ENCODE data around the gene LRRFIP1.
"Not testable (repeated sequence)": the region's sequence is repeated elsewhere in the genome, so short reads cannot be mapped to it uniquely, and the experiment has no call there.

Gene LRRFIP1

GRCh38 chr2:237663517-237664110 lies 36.2 kb downstream of the LRRFIP1 start:
- no peak for DNase-seq (ENCODE audit: low read depth, low spot score)

GRCh38 chr2:237664151-237664550 lies 36.8 kb downstream of the LRRFIP1 start:
- no peak for DNase-seq (ENCODE audit: low read depth, low spot score)

GRCh38 chr2:237665713-237666143 lies 38.3 kb downstream of the LRRFIP1 start:
- DNase-seq (ENCODE audit: low read depth, low spot score) = peak; percentile 58

- no peak for DNase-seq (ENCODE audit: low read depth, low spot score)
Measured at GRCh38 chr2:237666606-237667005, 39.2 kb downstream of the LRRFIP1 start.

DNA sequence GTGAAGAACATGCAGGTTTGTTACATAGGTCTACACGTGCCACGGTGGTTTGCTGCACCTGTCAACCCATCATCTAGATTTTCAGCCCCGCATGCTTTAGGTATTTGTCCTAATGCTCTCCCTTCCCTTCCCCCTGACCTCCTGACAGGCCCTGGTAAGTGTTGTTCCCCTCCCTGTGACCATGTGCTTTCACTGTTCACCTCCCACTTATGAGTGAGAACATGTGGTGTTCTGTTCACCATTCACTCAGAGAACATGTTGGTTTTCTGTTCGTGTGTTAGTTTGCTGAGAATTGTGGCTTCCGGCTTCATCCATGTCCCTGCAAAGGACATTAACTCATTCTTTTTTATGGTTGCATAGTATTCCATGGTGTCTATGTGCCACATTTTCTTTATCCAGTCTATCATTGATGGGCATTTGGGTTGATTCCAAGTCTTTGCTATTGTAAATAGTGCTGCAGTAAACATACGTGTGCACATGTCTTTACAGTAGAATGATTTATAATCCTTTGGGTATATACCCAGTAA lies 39.7 kb downstream of the LRRFIP1 start:
- DNase-seq (ENCODE audit: low read depth, low spot score) = not testable (repeated sequence)

DNA sequence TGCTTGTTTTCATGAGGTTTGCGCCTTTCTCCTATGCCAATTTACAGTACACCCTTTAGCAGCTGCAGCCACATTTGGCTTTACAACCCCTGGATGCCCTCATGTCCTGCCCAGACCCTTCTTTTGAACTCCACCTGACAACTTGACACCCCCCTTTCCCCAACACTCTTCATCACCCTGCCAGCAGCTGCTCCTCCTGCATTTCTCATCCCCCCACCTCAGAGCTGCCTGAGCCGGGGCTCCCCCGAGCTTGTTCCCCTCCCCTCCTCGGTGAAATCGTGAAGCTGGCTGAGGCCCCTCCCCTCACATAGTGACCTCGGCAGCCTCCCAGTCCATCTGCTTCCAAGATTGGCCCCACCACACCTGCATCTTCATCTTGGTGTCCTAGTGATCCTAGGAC lies 40.5 kb downstream of the LRRFIP1 start:
- no peak for DNase-seq (ENCODE audit: low read depth, low spot score)

- no peak for DNase-seq (ENCODE audit: low read depth, low spot score)
Measured at GRCh38 chr2:237668440-237668839, 41.1 kb downstream of the LRRFIP1 start.

- no peak for DNase-seq (ENCODE audit: low read depth, low spot score)
Measured at GRCh38 chr2:237669283-237669627, 41.9 kb downstream of the LRRFIP1 start.

DNA sequence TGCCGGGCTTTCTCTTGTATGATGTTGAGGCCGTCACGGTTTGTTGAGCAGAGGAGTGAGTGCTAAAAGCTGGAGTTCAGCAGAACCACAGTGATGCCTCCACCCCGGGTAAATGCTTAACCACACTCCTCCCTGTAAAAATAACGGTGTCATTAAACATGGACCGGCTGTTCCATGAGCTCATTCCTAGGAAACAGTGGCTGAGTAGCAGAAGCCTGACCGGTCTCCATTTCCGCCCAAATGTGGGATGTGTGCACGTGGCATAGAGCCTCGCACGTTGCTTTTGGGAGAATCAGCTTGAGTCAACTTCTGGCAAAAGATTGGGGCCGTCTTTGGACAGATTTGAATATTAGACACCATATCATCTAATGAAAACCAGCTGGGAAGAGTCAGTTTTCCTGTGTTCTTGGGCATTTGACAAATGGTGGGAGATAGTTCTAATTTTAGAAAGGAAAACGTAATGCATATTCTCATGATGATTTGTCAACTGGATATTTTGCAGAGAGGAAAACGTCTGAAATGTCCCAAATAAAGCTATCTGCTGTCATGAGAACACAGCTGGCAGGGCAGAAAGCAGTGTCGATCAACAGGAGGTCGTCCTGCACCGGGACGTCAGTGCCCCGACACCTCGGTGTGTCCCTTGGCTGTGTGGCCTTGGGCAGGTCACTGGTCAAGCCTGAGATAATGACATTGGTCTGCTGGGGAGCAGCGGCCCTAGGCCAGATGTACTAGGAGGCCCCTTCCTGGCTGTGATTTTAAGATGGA lies 42.4 kb downstream of the LRRFIP1 start:
- DNase-seq (ENCODE audit: low read depth, low spot score) = no peak

GRCh38 chr2:237670641-237671040 lies 43.3 kb downstream of the LRRFIP1 start:
- no peak for DNase-seq (ENCODE audit: low read depth, low spot score)

DNA sequence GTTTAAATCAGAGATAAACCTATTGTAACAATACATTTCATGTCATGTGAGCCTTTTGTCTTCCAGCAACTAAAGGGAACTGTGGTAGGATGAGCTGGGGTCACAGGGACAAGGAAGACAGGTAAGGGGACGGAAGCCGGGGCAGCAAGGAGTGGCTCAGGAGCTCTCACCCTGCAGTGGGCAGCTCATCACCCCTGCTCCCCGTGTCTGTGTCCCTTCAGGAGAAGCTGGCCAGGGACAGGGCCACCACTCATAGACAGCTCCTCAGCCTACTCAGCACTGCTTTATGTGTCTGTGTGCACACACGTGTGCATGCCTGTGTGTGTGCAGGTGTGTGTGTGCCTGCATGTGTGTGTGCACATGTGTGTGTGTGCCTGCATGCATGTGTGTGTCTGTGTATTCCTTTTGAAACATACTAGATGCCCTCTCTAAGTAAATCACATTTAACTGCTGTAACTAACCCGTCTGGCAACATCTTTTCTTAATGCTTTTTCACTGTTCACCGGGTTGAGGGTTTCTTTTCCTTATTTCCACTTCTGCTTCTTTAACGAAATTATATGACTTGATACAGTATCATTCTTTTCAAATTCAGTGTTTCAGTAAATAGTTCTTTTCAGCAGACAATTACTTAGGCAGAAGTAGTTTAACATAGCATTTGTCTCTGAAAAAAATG lies 44.2 kb downstream of the LRRFIP1 start:
- DNase-seq (ENCODE audit: low read depth, low spot score) = no peak

DNA sequence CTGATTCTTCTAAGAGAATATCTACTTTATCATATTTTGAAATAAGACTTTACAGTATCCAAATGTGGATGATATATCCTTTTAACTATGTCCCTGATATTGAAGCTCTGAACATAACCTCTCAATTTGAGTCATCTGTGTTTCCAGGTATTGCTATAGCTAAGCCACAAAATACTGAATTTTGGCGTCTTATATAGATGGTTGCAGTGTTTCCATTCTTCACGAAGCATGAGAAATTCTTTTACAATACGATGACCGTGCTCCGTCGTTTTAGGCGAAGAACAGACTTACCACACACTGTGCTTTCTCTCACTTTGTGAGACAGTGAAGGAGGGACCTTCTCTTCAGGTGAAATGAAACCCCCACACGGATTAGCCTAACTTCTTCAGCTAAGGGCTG lies 45.3 kb downstream of the LRRFIP1 start:
- DNase-seq (ENCODE audit: low read depth, low spot score) = no peak

DNA sequence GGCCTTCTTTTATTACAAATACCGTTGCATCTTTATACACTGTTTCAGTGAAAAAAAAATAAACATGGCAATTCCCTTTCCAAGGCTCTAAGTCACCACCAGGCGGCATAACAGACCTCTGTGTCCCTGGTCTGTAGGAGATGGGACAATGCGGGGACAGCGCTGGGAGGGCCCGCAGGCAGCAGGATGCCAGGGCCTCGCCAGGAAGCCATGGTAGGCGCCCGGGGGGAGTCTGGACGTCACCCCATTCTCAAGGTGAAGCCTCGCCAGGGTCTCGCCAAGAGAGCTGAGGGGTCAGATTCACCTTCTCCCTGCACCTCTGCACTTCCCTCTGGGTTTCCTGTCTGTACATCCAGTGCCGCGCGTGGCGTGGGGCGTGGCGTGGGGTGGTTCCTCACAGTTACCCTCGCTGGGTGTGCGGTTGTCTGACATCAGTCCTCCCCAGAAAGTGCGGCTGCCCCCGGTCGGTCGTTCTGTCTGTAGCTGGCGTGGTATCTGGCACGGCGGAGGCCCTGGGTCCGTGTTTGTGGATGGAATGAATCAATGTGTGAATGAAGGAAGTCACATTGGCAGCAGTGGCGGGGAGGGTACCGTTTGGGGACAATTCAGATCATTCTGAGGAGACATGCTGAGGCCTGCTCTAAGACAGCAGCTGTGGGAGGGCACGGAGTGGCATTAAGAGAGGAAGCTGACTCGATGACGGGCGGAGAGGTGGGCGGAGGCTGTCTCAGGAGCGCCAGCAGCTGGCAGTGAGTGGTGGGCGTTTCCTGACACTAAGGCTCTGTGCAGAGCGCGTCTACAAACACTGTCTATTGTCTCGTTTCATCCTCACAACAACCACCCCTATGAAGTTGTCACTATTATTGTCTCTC lies 46.0 kb downstream of the LRRFIP1 start:
- peak; percentile 75 for DNase-seq (ENCODE audit: low read depth, low spot score)

- DNase-seq (ENCODE audit: low read depth, low spot score) = peak; percentile 73
Measured at GRCh38 chr2:237674731-237675276, 47.4 kb downstream of the LRRFIP1 start.

GRCh38 chr2:237675316-237675715 lies 47.9 kb downstream of the LRRFIP1 start:
- DNase-seq (ENCODE audit: low read depth, low spot score) = no peak

DNA sequence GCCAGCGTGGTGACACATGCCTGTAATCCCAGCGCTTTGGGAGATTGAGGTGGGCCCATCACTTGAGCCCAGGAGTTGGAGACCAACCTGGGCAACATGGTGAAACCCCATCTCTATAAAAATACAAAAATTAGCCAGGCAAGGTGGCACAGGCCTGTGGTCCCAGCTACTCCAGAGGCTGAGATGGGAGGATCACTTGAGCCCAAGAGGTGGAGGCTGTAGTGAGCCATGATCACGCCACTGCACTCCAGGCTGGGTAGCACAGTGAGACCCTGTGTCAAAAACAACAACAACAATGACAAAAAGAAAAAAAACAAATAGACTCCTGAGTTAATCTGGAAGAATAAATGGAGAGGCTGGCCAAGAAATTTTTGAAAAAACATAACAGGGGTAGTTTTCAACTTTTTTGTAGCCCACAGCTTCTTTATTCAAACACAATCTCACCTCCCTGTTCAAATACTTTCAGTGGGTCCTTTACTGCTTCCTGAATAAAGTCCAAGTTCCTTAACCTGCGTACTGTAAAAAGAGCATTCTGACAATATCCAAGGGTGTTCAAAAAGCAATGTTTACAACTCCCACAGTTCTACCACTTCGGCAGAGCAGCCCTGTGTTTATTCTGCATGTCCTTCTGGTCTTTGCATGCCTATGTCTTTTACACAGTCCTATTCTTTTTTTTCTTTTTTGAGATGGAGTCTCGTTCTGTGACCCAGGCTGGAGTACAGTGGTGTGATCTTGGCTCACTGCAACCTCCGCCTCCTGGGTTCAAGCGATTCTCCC lies 53.5 kb downstream of the LRRFIP1 start:
- DNase-seq (ENCODE audit: low read depth, low spot score) = no peak

DNA sequence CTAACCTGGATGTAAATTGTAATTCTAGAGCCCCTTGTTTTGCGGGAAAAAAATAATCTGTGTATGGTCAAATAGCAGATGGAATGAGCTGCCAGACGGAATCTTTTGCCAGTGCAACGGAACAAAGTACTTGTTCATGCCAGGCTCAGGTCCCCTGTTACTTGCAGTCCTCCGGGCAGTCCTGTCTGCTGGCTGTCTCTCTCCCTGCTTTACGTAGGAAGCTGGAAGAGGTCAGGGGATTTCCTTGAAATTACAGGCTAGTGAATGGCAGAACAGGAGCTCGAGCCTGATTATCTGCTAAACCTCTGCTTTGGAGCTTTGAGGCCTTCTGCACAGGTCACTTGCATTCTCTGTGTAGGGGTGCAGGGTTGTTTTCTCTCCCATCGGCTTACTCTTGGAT lies 54.8 kb downstream of the LRRFIP1 start:
- no peak for DNase-seq (ENCODE audit: low read depth, low spot score)

DNA sequence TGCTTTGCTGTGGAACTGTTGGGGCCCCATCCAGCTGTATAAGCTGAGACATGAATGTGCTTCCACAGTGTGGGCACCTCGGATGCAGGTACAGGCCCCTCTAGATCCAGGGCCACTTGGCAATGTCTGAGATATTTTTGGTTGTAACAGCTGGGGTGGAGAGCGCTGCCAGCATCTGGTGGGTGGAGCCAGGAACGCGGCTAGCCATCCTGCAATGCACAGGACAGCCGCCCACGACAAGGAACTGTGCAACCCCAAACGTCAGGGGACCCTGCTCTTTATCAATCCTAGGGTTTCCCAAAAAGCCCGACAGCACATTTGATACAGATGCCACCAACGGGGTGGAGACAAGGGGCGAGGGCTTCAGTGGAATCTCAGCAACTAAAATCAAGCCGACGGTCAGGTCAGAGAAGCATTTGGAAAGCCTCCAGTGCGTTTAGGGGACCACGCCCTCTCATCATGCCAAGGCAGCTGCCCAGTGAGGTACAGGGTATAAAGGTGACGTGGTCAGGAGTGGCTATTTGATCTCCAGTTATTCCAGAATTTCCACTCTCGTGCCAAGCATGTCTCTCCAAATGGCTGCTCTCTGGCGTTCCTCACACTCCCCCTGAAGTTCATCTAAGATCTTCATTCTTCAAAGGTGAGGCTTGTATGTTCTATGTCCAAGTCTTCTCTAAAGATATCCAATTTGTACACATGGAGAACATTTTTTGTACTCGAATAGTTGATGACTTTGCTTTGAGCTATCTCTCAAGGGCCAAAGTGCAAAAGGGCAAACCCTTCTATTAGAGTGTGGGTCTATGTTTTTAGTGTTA lies 55.7 kb downstream of the LRRFIP1 start:
- no peak for DNase-seq (ENCODE audit: low read depth, low spot score)

DNA sequence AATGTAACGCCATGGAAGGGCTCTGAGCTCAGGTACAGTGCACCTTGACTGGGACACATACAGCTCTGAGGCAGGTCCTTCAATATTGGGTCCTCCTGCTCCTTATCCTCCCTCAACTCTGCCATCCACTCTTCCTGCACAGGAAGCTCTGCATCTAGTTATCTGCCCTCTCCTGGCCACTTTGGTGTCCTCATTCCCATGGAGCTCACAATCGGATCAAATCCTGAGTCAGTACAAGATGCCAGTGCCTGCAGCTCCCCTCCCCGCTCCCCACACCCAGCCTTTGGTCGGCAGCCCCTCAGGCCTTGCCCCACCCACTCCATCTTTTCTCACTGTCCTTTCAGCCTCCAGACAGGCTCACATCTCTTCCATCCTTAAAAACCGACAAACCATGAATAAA lies 58.0 kb downstream of the LRRFIP1 start:
- DNase-seq (ENCODE audit: low read depth, low spot score) = peak; percentile 47

GRCh38 chr2:237686659-237687136 lies 59.3 kb downstream of the LRRFIP1 start:
- no peak for DNase-seq (ENCODE audit: low read depth, low spot score)

Data from ELF-1 (cell line).